Measurements from ENCODE around the gene TLE1.
"Not testable (repeated sequence)": the region's sequence is repeated elsewhere in the genome, so short reads cannot be mapped to it uniquely, and the experiment has no call there.

TLE1 gene

GRCh38 chr9:81597419-81598122 lies 91.8 kb downstream of the TLE1 start:
- no peak for DNase-seq

DNA sequence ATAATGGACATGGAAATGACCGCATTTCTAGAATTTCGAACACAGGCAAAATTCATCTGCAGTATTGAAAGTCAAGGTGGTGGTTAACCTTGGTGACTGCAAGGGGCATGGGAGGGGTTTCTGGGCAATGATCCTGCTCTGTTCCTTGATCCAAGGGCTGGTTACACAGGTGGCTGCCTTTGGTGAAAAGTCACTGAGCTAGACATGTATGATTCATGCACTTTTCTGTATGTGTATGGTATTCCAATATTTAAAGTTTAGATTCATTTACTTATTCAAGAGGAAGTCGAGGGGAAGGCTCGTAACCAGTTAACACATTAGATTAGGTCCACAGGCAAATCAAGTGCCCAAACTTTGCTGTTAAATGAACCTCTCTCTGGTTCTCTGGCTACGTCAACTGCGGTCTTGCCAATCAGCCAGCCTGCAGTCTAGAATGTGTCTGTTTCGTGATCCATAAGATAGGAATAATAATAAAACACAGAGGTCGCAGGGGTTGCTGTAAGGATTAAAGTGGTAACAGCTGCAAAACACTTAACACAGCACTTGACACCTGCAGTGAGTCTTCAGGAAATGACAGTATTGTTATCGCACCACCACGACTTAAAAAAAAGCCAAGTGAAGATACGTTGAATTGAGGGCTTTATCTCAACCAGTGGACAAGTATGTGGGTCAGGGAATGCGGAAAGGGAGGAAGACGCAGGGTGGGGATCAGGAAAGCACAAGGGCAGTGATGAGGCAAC lies 92.5 kb downstream of the TLE1 start:
- no peak for DNase-seq

- no peak for DNase-seq
Observed at GRCh38 chr9:81595887-81596543, 93.3 kb downstream of the TLE1 start.

GRCh38 chr9:81595293-81595692 lies 94.1 kb downstream of the TLE1 start:
- DNase-seq, result not testable (repeated sequence)

GRCh38 chr9:81594415-81594814 lies 94.9 kb downstream of the TLE1 start:
- DNase-seq, result no peak

GRCh38 chr9:81592887-81593266 lies 96.5 kb downstream of the TLE1 start:
- DNase-seq, result no peak

DNA sequence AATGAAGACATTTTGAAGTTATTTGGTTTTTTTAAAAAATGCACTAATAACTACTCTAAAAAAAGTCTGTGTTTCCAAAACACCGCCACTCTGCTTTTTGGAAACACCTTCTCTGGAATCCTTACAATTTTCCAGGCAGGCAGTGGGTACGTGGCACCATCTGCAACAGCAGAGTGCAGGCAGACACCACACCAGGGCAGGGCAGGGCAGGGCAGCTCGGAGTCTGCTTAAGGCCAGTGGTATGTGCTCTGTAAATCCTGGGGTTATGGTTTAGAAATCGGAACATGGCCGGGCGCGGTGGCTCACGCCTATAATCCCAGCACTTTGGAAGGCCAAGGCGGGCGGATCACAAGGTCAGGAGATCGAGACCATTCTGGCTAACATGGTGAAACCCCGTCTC lies 97.6 kb downstream of the TLE1 start:
- no peak for DNase-seq

DNA sequence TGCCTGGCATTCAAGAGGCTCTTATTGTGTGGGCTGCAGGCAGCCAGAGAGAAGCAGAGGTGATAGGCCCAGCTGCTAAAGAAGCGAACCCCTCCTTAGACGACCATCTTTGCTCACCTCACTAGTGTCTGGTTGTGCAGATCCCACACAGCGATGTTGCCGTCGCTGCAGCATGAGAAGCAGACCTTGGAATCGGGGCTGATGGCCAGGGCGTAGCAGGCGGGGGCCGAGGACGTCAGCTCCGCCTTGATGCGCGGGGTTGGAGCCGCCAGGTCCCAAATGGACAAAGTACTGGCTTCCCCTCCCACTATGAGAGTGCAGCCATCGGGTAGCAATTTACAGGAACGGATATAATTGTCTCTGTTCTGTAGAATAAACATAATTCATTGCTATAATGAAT lies 98.7 kb downstream of the TLE1 start:
- no peak for DNase-seq

DNA sequence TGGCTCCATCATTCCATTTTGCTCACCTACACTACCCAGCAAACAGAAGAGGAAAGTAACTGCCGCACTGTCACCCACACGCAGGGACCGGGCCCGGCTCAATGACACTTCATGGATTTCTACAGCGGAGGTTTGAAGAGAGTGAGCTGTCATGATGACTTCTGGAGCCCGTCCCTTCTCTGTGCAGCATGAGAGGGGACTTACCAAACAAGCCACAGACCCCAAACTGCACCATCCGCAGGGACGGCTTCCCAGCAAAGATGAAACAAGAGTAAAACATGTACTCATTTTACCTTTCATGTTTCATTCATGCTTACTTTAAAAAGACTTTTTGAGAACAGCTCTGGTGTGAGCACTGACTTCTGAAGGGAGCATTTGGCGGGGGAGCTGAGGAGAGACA lies 99.5 kb downstream of the TLE1 start:
- DNase-seq, result no peak

- DNase-seq, result no peak
Observed at GRCh38 chr9:81589392-81589791, 100.0 kb downstream of the TLE1 start.

GRCh38 chr9:81588148-81588871 lies 101.0 kb downstream of the TLE1 start:
- DNase-seq, result no peak

DNA sequence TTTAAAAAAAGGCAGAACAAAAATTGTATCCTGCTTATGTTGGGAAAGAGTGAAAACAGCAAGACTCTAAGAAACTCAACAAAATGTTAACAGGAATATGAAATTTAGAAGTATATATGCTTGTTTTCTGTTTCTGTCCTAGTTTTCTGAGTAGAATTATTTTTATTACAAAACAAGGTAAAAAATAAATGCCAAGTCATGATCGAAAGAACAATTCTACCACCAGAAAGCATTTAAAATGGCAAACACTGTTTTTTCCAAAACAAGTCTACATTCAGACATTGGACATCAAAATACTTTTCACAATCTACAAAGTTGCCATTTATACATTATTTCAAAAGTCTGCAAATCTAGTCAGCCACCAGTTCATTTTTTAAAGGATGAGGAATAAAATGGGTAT lies 102.6 kb downstream of the TLE1 start:
- DNase-seq, result no peak

- no peak for DNase-seq
Observed at GRCh38 chr9:81585191-81585763, 104.1 kb downstream of the TLE1 start.

- no peak for DNase-seq
Observed at GRCh38 chr9:81584099-81584498, 105.2 kb downstream of the TLE1 start.

- no peak for DNase-seq
Observed at GRCh38 chr9:81581986-81582385, 107.4 kb downstream of the TLE1 start.

GRCh38 chr9:81579381-81579780 lies 110.0 kb downstream of the TLE1 start:
- no peak for DNase-seq

- DNase-seq, result no peak
Observed at GRCh38 chr9:81578606-81579005, 110.7 kb downstream of the TLE1 start.

DNA sequence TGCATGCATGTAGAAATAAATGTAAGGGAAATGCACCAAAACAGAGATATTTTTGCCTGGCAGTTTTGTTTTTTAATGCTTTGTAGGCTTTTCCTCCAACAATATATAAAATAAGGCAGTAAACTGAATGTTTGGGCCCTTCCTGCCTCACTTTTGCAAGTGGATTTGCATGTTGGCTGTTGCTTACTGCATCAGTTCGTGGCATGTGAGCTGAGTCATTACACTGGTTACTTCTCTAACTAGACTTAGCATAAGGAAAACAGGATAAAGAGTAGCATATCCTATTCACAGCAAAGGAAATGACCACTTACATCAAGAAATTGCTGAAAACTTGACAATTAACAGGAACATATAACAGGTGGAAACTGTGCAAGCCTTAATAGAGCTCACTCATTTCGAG lies 113.4 kb downstream of the TLE1 start:
- DNase-seq, result no peak

DNA sequence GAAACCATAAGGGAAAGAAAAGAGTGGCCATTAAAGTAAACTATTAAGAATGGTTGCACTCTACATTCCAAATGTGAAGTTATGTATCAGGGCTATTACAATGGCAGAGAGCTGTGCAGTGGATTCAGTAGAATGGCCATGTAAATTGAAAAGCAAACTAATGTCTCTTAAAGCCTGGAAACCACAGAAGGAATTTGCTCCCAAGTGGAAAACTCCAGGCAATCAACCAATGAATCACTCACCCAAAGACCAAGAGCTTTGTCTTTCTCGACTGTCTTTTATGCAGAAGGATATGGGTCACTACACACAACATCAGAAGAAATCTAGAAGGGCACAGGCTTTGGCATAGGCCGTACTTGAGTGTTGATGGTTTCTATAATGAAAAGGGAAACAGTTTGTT lies 114.9 kb downstream of the TLE1 start:
- DNase-seq, result no peak

GRCh38 chr9:81573415-81574321 lies 115.7 kb downstream of the TLE1 start:
- no peak for DNase-seq

DNA sequence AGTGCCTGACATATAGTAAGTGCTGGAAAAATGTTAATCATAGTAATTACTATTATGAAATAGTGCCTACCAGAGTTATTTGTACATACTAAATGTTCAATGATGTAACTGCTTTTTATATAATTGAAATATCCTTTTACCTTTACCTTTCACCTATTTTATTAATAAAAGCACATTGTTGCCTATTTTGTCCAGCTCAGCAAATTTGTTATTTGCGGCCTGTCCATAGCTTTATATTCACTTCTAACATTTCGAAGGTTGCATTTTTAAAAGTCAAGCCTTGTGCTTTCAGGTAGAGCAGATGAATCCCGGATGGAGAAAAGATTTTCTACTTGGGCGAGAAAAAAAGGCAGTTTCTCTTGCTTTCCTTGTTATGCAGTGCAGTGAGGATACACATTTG lies 119.3 kb downstream of the TLE1 start:
- no peak for DNase-seq

DNA sequence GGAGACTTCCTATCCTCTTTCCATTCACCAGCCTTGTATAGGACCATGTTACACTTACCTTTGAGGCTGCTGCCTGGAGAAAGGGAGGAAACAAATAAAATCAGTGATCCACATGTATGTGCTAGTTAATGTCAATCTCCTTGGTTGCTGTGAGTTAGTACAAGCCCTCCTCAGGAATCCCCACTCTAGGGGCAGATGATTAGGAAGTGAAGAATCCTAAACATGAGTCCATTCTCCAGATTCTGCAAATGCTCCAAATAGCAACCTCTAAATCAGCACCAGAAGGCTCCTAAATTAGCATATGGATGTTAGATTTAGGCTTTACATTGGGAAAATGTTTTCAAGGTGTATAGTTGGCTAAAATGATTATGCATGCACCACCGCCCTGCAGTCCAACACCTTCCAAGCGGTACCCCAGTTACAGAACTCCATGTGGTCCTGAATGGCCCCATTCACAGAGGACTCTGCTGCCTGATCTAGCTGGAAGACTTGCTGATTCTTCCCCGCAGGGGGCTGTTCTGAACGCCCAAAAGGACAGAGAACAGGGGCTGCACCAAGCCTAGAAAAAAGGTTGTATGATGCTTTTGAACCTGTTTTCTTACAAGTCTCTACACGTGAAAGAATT lies 123.2 kb downstream of the TLE1 start:
- no peak for DNase-seq
